GM21723 (cell line): Measurements from ENCODE around the gene PRLH.
"Not testable (repeated sequence)": the region's sequence is repeated elsewhere in the genome, so short reads cannot be mapped to it uniquely, and the experiment has no call there.

ENCODE experiments used
- ATAC-seq: cut with Tn5 transposase; IDR thresholded peaks from one replicate; pipeline ENCODE4 v1.9.1; 2021; ENCODE audit warnings: mild to moderate bottlenecking, moderate library complexity; ENCODE audit not compliant: unreplicated experiment

Gene PRLH

DNA sequence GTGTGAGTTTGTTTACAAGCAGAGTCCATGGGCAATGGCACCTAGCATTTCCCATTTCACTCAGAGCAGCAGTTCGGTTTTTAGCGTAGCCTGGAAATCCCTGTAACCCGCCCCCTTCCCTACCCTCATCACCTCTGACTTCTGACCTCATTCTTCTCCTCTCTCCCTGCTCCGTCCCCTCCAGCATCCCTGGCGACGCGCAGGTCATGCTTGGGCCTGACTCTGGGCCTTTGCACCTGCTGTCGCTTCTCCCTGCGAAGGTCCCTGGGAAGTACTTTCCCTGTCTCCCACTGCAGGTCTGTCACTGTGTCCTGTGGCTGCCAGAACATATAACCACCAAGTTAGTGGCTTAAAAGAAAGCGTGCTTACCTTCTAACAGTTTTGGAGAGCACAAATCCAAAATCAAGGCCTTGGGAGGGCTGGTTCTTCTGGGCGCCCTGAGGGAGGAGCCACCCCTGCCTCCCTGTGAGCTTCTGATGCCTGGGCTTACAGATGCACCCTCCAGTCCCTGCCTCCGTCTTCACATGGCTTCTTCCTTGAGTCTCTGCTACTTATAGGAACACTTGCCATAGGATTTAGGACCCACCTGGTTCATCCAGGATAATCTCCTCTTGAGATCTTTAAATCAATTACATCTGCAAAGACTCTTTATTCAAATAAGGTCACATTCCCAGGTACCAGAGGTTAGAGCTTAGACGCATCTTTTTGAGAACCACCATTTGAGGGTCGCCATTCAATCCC, 32.3 kb downstream of the PRLH start:
- no peak for ATAC-seq

GRCh38 chr2:237599465-237600110, 33.2 kb downstream of the PRLH start:
- no peak for ATAC-seq

DNA sequence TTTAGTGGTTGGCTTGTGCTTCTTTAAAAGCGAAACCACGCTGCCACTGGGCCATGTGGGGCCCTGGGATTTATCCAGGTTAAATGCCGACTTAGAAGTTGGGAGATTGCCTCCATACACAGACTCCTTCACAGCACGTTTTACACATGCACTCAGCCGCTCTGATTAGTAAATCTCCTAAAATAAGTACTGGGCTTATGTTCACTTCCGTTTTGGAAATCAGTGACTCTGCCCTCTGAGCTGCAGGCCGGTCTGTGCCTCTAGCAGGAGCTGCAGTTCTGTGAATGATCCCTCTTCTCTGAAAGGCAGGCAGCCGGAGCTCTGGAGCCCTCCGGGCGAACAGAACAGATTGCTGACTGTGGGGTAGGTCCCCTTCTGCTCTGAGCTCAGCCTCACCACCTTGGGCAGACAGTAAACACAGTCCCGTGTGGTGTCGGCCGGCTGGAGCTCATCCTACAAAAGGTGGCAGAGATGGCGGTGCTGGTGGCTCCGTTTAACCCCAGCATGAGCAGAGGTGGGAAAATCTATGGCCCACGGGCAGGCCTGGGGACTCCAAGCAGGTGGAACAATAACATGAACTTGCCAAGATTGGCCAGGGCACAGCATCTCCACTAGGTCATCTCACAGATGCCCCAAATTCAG, 34.0 kb downstream of the PRLH start:
- no peak for ATAC-seq

DNA sequence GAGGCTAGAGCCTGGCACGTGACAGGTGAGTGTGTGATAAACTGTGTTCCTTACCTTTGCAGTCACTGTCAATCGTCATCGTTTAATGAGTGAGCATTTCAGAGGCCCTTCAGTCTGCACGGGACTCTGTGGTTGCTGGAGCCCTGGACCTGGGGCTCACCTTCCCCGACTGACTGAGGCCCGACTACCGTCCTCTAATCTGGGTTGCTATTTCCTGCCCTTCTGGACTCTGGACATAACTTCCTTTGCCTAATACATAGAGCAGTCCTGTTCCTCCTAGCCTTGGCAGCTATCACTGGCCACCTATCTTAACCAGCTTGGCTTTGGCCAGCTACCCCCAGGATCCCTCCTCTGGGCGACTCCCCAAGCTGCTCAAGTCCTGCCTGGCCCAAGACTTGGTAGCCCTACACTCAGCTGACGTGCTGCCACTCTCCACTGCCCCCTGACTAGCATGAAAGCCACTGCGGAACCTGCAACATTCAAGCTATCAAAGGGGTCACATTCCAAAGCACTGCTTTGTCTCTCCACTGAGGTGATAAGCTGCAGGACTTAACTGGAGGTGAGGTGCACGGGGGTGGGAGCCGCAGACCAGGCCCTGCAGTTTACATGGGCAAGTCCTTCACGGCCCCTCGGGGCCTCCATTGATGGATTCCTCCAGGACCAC, 35.2 kb downstream of the PRLH start:
- ATAC-seq = no peak

GRCh38 chr2:237602409-237602808, 36.0 kb downstream of the PRLH start:
- no peak for ATAC-seq

GRCh38 chr2:237603049-237603717, 36.8 kb downstream of the PRLH start:
- no peak for ATAC-seq

GRCh38 chr2:237603718-237604362, 37.5 kb downstream of the PRLH start:
- ATAC-seq = peak; percentile 56

- ATAC-seq = no peak
These were observed 38.0 kb downstream of the PRLH start for GRCh38 chr2:237604391-237604790.

- ATAC-seq = no peak
These were observed 38.6 kb downstream of the PRLH start for GRCh38 chr2:237604960-237605359.

- ATAC-seq = not testable (repeated sequence)
These were observed 40.1 kb downstream of the PRLH start for GRCh38 chr2:237606522-237606921.

DNA sequence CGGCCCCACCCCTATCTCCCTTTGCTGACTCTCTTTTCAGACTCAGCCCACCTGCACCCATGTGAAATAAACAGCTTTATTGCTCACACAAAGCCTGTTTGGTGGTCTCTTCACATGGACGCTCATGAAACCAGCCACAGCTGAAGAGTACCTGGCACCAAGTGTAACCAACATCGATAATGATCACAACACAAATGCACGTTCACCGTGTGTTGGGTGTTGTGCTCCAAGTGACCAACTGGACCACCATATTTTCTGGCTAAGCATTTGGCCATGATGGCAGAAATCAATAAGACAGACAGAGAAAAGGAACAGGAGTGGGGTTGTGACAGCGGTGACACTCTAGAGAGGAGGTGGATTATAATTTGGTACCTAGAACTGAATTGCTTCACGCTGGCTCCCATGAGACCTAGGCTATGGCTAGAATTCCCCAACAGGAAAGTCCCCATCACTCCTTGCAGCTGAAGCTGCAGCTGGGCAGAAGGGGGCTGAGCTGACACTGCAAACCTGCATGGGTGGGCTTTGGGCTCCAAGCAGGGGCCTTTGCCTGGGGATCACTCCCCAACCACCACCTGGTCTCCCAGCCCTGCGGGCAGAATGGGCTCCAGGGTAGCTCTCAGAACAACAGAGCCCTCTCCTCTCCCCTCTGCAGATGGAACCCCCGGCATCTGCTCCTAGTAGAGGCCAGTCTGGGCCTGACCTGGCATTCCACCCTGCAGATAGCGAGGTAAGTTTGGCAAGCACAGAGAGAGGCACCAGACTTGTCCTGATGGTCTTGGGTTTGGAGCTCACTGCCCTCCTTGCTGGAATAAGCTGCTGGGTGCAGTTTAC, 46.4 kb downstream of the PRLH start:
- no peak for ATAC-seq

- no peak for ATAC-seq
These were observed 47.3 kb downstream of the PRLH start for GRCh38 chr2:237613679-237614078.

GRCh38 chr2:237614151-237614720, 47.9 kb downstream of the PRLH start:
- no peak for ATAC-seq

DNA sequence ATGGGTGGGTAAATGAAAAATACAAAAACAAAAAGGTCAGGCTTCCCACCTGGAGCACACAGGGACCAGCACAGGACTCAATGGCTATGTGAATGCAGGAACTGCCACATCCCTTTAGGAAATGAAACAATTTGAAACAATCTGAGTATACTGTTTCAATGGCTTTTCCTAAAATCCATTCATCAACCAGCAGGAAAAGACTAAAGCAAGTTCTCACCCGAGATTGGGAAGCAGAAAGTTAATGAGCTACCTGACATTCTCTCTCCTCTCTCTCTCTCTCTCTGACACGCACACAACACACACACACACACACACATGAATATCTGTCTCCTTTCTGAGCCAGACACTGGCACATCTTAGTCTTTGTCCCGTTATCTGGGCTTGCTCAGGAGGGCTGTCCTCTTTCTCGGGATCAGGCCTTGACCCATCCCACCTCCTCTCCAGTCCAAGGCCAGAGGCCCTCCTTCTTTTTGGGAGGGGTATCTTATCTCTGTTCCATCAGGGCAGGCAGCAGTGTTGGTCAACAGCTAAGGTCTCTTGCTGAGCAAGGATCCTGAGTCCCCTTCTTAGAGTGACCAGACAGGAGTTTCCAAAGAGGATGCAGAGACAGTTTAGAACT, 49.4 kb downstream of the PRLH start:
- ATAC-seq = no peak

- no peak for ATAC-seq
These were observed 50.0 kb downstream of the PRLH start for GRCh38 chr2:237616373-237616733.
